ELR (cell line): ENCODE data around the gene KLHDC9.
"Not testable (repeated sequence)": the region's sequence is repeated elsewhere in the genome, so short reads cannot be mapped to it uniquely, and the experiment has no call there.

Source experiments
- DNase-seq: peaks from one replicate; pipeline ENCODE4 v3.0.0-alpha.2; 2015; ENCODE audit warnings: low read depth

The KLHDC9 gene

GRCh38 chr1:161098210-161099068 is at the start of gene KLHDC9:
Gene KLHDC9, plus strand, starts transcription at chr1:161098361. Its CDS starts 175 bp downstream, at chr1:161098536.
- DNase-seq, result peak; percentile 89

- DNase-seq, result no peak
These were observed 49.0 kb upstream of the KLHDC9 start for GRCh38 chr1:161048949-161049722.

GRCh38 chr1:161051219-161051618 is 46.9 kb upstream of the KLHDC9 start:
- DNase-seq, result no peak

GRCh38 chr1:161052899-161053298 is 45.3 kb upstream of the KLHDC9 start:
- peak; percentile 50 for DNase-seq

GRCh38 chr1:161054232-161054631 is 43.9 kb upstream of the KLHDC9 start:
- DNase-seq, result no peak

GRCh38 chr1:161054805-161055204 is 43.4 kb upstream of the KLHDC9 start:
- DNase-seq, result no peak

GRCh38 chr1:161059293-161059692 is 38.9 kb upstream of the KLHDC9 start:
- no peak for DNase-seq

GRCh38 chr1:161061419-161061818 is 36.7 kb upstream of the KLHDC9 start:
- DNase-seq, result no peak

GRCh38 chr1:161063936-161064335 is 34.2 kb upstream of the KLHDC9 start:
- DNase-seq, result not testable (repeated sequence)

GRCh38 chr1:161065681-161066080 is 32.5 kb upstream of the KLHDC9 start:
- not testable (repeated sequence) for DNase-seq

- no peak for DNase-seq
These were observed 31.5 kb upstream of the KLHDC9 start for GRCh38 chr1:161066694-161067093.

GRCh38 chr1:161068306-161069234 is 29.6 kb upstream of the KLHDC9 start:
- DNase-seq, result no peak

- DNase-seq, result no peak
These were observed 28.9 kb upstream of the KLHDC9 start for GRCh38 chr1:161069241-161069640.

GRCh38 chr1:161069731-161070270 is 28.4 kb upstream of the KLHDC9 start, which contains the start of gene ARHGAP30:
Gene ARHGAP30, minus strand, starts transcription at chr1:161069891. Its CDS starts 267 bp downstream, at chr1:161069624.
- no peak for DNase-seq

- peak; percentile 54 for DNase-seq
These were observed 27.4 kb upstream of the KLHDC9 start for GRCh38 chr1:161070761-161071160.

GRCh38 chr1:161071886-161072371 is 26.2 kb upstream of the KLHDC9 start:
- peak; percentile 69 for DNase-seq

- no peak for DNase-seq
These were observed 25.3 kb upstream of the KLHDC9 start for GRCh38 chr1:161072751-161073449.

- DNase-seq, result no peak
These were observed 24.6 kb upstream of the KLHDC9 start for GRCh38 chr1:161073474-161074121.

- no peak for DNase-seq
These were observed 23.3 kb upstream of the KLHDC9 start for GRCh38 chr1:161074676-161075368.

GRCh38 chr1:161076410-161076809 is 21.8 kb upstream of the KLHDC9 start:
- DNase-seq, result no peak
